CD4-positive, CD25-positive, alpha-beta regulatory T cell (primary cell): ENCODE results near the gene ZNF662. TPM values are rescaled to one million over a fixed set of nuclear protein-coding genes. Genes with fewer than 3 reads are reported as not detected.

Experiments
- ATAC-seq, 2 donors: fragments of 150-1000 bp; cut with Tn5 transposase; one replicate each; pipeline ENCODE4 v1.10.0; 2021; ENCODE audit warnings: low read depth in 2 of 2, moderate number of reproducible peaks in 2 of 2, moderate library complexity in 1 of 2
- DNase-seq, 3 donors: peaks; one replicate each; pipeline versions ENCODE4 v3.0.0 to v3.0.0-alpha.2; 2012 to 2022; ENCODE audit warnings: mixed read lengths in 1 of 3
- H3K27ac ChIP-seq: one replicate; pipeline ENCODE4 v1.7.0; 2013; ENCODE audit warnings: mild to moderate bottlenecking, low read length; ENCODE audit not compliant: insufficient read depth, poor library complexity, severe bottlenecking
- H3K27me3 ChIP-seq: one replicate; pipeline ENCODE4 v1.7.0; 2013; ENCODE audit warnings: low read length; ENCODE audit not compliant: control insufficient read depth, insufficient read depth
- H3K36me3 ChIP-seq: one replicate; pipeline ENCODE4 v1.7.0; 2013; ENCODE audit warnings: mild to moderate bottlenecking, low read length, moderate library complexity; ENCODE audit not compliant: control insufficient read depth, insufficient read depth
- H3K4me1 ChIP-seq: 2 replicates; pipeline ENCODE4 v1.7.0; 2013; ENCODE audit warnings: mild to moderate bottlenecking, low read length; ENCODE audit not compliant: insufficient read depth, control insufficient read depth, poor library complexity, severe bottlenecking
- H3K4me3 ChIP-seq: one replicate; pipeline ENCODE4 v1.7.0; 2013; ENCODE audit warnings: low read depth, mild to moderate bottlenecking, low read length, moderate library complexity
- H3K9me3 ChIP-seq, 2 experiments: 1 replicate in 1 of 2; 2 replicates in 1 of 2; pipeline ENCODE4 v1.7.0; 2013; ENCODE audit warnings: low read length in 2 of 2, mild to moderate bottlenecking in 1 of 2, moderate library complexity in 1 of 2; ENCODE audit not compliant: control insufficient read depth in 2 of 2
- H3K27ac Mint-ChIP-seq, 3 donors: one replicate each; pipeline ENCODE4 v1.8.0; 2020 to 2022; ENCODE audit warnings: mild to moderate bottlenecking in 3 of 3, mixed read lengths in 3 of 3, moderate library complexity in 2 of 3
- H3K27me3 Mint-ChIP-seq: one replicate; pipeline ENCODE4 v1.8.0; 2022; ENCODE audit warnings: mild to moderate bottlenecking, mixed read lengths
- H3K36me3 Mint-ChIP-seq: one replicate; pipeline ENCODE4 v1.8.0; 2020; ENCODE audit warnings: mixed read lengths
- H3K4me1 Mint-ChIP-seq, 4 donors: one replicate each; pipeline ENCODE4 v1.8.0; 2020 to 2022; ENCODE audit warnings: mixed read lengths in 4 of 4, mild to moderate bottlenecking in 1 of 4
- H3K4me3 Mint-ChIP-seq, 4 donors: one replicate each; pipeline ENCODE4 v1.8.0; 2020 to 2022; ENCODE audit warnings: mild to moderate bottlenecking in 4 of 4, mixed read lengths in 4 of 4, moderate library complexity in 3 of 4
- H3K9me3 Mint-ChIP-seq, 7 donors: one replicate each; pipeline ENCODE4 v1.8.0; 2020 to 2022; ENCODE audit warnings: mixed read lengths in 7 of 7, mild to moderate bottlenecking in 3 of 7, moderate library complexity in 2 of 7
- polyA plus RNA-seq, 4 donors: library from polyadenylated mRNA; unstranded; fragments of 300-500 nt; fragmentation: Illumina TruSeq; gene quantifications; one replicate each; pipeline ENCODE4 v1.2.3, GENCODE V29; 2021
- total RNA-seq: library from RNA; stranded (reverse); gene quantifications from one replicate; pipeline ENCODE4 v1.2.3, GENCODE V29; 2022

The ZNF662 gene
- total and polyA plus RNA-seq, 5 donors from 2014 or later, result 0.41 to 1.3 (median 0.72) TPM

DNA sequence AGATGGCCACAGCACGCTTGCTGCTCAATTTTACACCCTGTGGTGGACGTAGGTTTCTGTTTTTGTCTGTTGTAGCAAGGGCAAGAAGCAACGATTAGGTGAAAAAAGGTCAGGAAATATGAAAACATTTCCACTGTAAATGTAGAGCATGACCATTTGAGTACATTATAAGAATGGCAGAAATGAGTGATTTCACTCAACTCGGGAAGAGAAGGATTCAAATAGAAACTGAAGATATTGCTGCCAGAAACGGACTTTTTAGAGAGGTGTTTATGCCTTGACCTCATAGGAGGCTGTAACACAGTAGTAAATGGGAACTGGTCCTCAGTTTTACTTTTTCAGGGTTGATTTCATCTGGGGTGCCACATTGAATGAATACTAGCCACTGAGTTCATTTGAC is 40.1 kb downstream of the ZNF662 start:
- no peak for ATAC-seq

DNA sequence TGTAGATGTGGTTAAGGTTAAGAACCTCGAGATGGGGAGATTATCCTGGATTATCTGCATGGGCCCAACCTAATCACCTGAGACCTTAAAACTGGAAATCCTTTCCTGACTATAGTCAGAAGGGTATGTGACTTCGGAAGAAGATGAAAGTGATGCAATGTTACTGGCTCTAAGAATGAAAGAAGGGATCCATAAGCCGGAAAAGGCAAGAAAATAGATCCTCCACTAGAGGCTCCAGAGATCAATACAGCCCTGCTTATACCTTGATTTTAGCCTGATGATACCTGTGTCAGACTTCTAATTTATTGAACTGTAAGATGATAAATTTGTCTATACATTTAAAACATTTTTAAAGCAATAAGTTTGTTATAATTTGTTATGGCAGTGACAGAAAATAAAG is 51.6 kb downstream of the ZNF662 start:
- no peaks in the 10 kb centered on the region for H3K9me3 ChIP-seq
- Mint-ChIP-seq H3K36me3 (no peaks in the 10 kb centered on the region), H3K27me3 (peaks cover 32% of the 10 kb centered on the region), H3K9me3 (no peaks in the 10 kb centered on the region), H3K4me3 (no peak overlapping the region), H3K27ac (no peak overlapping the region), H3K4me1 (peaks cover 0 to 10% (median 8%) of the 10 kb centered on the region in 4 donors)
- H3K36me3 ChIP-seq, result no peaks in the 10 kb centered on the region
- DNase-seq, result no peak
- H3K4me3 ChIP-seq, result no peak overlapping the region
- H3K27me3 ChIP-seq, result peaks cover 9% of the 10 kb centered on the region
- ATAC-seq, result no peak
- no peak overlapping the region for H3K27ac ChIP-seq
- H3K4me1 ChIP-seq, result peaks cover 4% of the 10 kb centered on the region

More for the DNA sequence above, 40.1 kb downstream of the ZNF662 start:
- no peaks in the 10 kb centered on the region for H3K4me1 ChIP-seq
- H3K4me3 ChIP-seq, result no peak overlapping the region
- H3K27me3 ChIP-seq, result peaks cover 2% of the 10 kb centered on the region
- Mint-ChIP-seq H3K4me3 (no peak overlapping the region), H3K9me3 (peaks cover 0 to 2% (median 0%) of the 10 kb centered on the region in 7 donors), H3K36me3 (no peaks in the 10 kb centered on the region), H3K27ac (peak overlapping the region in 1 of 3 donors; percentile 29), H3K27me3 (no peaks in the 10 kb centered on the region), H3K4me1 (peaks cover 0 to 5% (median 4%) of the 10 kb centered on the region in 4 donors)
- DNase-seq, result peak in 1 of 3 donors; percentile 27
- H3K36me3 ChIP-seq, result no peaks in the 10 kb centered on the region
- no peak overlapping the region for H3K27ac ChIP-seq
- no peaks in the 10 kb centered on the region for H3K9me3 ChIP-seq

DNA sequence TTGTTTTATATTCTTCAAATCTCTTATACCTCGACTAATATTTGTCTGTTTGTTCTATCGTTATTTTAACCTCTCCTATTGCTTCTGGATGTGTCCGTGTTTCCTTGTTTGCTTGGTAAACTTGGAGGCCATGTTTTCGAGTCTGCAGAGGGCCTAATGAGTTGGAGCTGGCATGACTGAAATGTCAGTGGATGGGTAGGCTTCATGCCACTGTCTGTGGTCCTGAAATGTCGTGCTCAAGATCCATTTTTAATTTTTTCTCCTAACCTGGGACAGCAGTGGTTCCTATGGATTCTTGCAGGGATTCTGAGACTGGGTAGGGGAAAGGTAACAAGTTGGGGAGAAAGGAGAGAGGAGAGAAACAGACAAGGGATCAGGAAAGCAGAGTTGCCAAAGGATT is 54.3 kb downstream of the ZNF662 start:
- no peaks in the 10 kb centered on the region for H3K36me3 ChIP-seq
- peaks cover 37% of the 10 kb centered on the region for H3K27me3 Mint-ChIP-seq
- no peak overlapping the region for H3K4me3 ChIP-seq
- DNase-seq, result no peak
- H3K27me3 ChIP-seq, result peaks cover 10% of the 10 kb centered on the region
- ATAC-seq, result no peak
- H3K9me3 ChIP-seq, result no peaks in the 10 kb centered on the region
- no peaks in the 10 kb centered on the region for H3K9me3 Mint-ChIP-seq
- H3K4me1 Mint-ChIP-seq, result peaks cover 0 to 24% (median 16%) of the 10 kb centered on the region in 4 donors
- H3K36me3 Mint-ChIP-seq, result no peaks in the 10 kb centered on the region
- no peak overlapping the region for H3K27ac ChIP-seq
- peaks cover 6% of the 10 kb centered on the region for H3K4me1 ChIP-seq
- no peak overlapping the region for H3K27ac Mint-ChIP-seq
- H3K4me3 Mint-ChIP-seq, result no peak overlapping the region

GRCh38 chr3:42960786-42961185 is 54.8 kb downstream of the ZNF662 start:
- Mint-ChIP-seq H3K4me3 (no peak overlapping the region), H3K27ac (no peak overlapping the region), H3K36me3 (no peaks in the 10 kb centered on the region), H3K27me3 (peaks cover 37% of the 10 kb centered on the region), H3K4me1 (peaks cover 0 to 26% (median 17%) of the 10 kb centered on the region in 4 donors), H3K9me3 (no peaks in the 10 kb centered on the region)
- ATAC-seq (no peak), DNase-seq (no peak)
- H3K36me3 ChIP-seq, result no peaks in the 10 kb centered on the region
- H3K27ac ChIP-seq, result no peak overlapping the region
- H3K27me3 ChIP-seq, result peaks cover 10% of the 10 kb centered on the region
- no peaks in the 10 kb centered on the region for H3K9me3 ChIP-seq
- peaks cover 6% of the 10 kb centered on the region for H3K4me1 ChIP-seq
- H3K4me3 ChIP-seq, result no peak overlapping the region

GRCh38 chr3:42961633-42962032 is 55.7 kb downstream of the ZNF662 start:
- Histone ChIP-seq H3K27me3 (peaks cover 10% of the 10 kb centered on the region), H3K4me3 (no peak overlapping the region), H3K9me3 (no peaks in the 10 kb centered on the region), H3K27ac (no peak overlapping the region), H3K36me3 (no peaks in the 10 kb centered on the region), H3K4me1 (peaks cover 6% of the 10 kb centered on the region)
- Mint-ChIP-seq H3K27ac (peak overlapping the region in 1 of 3 donors; percentile 32), H3K4me3 (no peak overlapping the region), H3K36me3 (no peaks in the 10 kb centered on the region), H3K27me3 (peaks cover 36% of the 10 kb centered on the region), H3K9me3 (no peaks in the 10 kb centered on the region), H3K4me1 (peaks cover 0 to 25% (median 17%) of the 10 kb centered on the region in 4 donors)
- DNase-seq (peak in 2 of 3 donors; percentile 25 to 35), ATAC-seq (no peak)

DNA sequence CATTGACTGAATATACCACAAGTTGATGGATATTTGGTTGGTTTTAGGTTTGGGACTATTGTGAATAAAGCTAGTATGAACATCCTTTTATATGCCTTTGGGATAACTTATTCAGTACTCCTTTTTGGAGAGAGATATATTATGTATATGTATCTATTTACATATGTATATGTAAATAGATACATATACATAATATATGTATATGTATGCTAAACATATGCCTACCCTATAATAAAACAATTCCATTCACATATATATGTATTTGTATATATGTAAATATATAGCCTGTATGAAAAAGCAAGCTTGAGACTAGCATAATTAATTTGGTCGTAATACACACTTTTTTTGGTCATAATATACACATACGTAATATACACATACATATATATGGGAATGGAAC is 57.3 kb downstream of the ZNF662 start:
- Mint-ChIP-seq H3K27ac (no peak overlapping the region), H3K4me1 (peaks cover 0 to 25% (median 17%) of the 10 kb centered on the region in 4 donors), H3K4me3 (no peak overlapping the region), H3K9me3 (peaks cover 0 to 2% (median 0%) of the 10 kb centered on the region in 7 donors), H3K36me3 (no peaks in the 10 kb centered on the region), H3K27me3 (peaks cover 42% of the 10 kb centered on the region)
- H3K36me3 ChIP-seq, result no peaks in the 10 kb centered on the region
- peaks cover 6% of the 10 kb centered on the region for H3K4me1 ChIP-seq
- no peak overlapping the region for H3K4me3 ChIP-seq
- H3K27ac ChIP-seq, result no peak overlapping the region
- DNase-seq (no peak), ATAC-seq (no peak)
- H3K9me3 ChIP-seq, result no peaks in the 10 kb centered on the region
- peaks cover 10% of the 10 kb centered on the region for H3K27me3 ChIP-seq

DNA sequence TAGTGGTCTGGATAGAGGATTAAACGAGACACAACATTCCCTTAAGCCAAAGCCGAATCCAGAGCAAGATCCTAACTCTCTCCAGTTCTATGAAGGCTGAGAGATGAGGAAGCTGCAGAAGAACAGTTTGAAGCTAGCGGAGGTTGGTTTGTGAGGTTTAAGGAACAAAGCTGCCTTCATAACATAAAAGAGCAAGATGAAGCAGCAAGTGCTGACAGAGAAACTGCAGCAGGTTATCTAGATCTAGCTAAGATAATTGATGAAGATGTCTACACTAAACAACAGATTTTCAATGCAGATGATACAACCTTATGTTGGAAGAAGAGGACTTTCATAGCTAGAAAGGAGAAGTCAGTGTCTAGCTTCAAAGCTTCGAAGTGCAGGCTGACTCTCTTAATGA is 58.3 kb downstream of the ZNF662 start:
- Histone ChIP-seq H3K27ac (no peak overlapping the region), H3K4me1 (peaks cover 6% of the 10 kb centered on the region), H3K9me3 (no peaks in the 10 kb centered on the region), H3K36me3 (no peaks in the 10 kb centered on the region), H3K27me3 (peaks cover 10% of the 10 kb centered on the region), H3K4me3 (no peak overlapping the region)
- DNase-seq, result no peak
- H3K9me3 Mint-ChIP-seq, result peaks cover 0 to 2% (median 0%) of the 10 kb centered on the region in 7 donors
- H3K27me3 Mint-ChIP-seq, result peaks cover 37% of the 10 kb centered on the region
- H3K4me1 Mint-ChIP-seq, result peaks cover 0 to 25% (median 17%) of the 10 kb centered on the region in 4 donors
- no peak overlapping the region for H3K4me3 Mint-ChIP-seq
- H3K27ac Mint-ChIP-seq, result peak overlapping the region in 1 of 3 donors; percentile 72
- ATAC-seq, result no peak
- no peaks in the 10 kb centered on the region for H3K36me3 Mint-ChIP-seq
